ENCODE data around the gene ZNF880. TPM values are rescaled to one million over a fixed set of nuclear protein-coding genes. Genes with fewer than 3 reads are reported as not detected.

The ZNF880 gene
- total and polyA plus RNA-seq, 9 of the 15 experiments (the other 6 are each of a cell fraction or from before 2014, with no cell fraction given), result 0.15 to 1.9 (median 0.64) TPM; not detected in 1

- H3K4me2 ChIP-seq (ENCODE audit: insufficient read depth, low read length), result no peak within 1 kb of the TSS
- DNase-seq (ENCODE audit: extremely low read depth in 1 of 4, low spot score in 3 of 4) (no peak), FAIRE-seq (no peak), ATAC-seq (no peak)
- POLR2A ChIA-PET, result no interaction called here
- no peaks in the 10 kb centered on the region for H3K9me1 ChIP-seq (ENCODE audit: control insufficient read depth, insufficient read depth, low read length)
- peaks cover 0 to 7% of the 10 kb centered on the region in 2 experiments; a peak in 2 of 5 replicates for H3K4me1 ChIP-seq (replicated peaks in 1 of 2; ENCODE audit: control insufficient read depth in 2 of 2, insufficient read depth in 2 of 2, low read length in 2 of 2)
- TF ChIP-seq HMG20A (CRISPR knock-in tag; conservative IDR thresholded peaks at IDR 0.05) (no peak), ZNF584 (CRISPR knock-in tag; IDR thresholded peaks at IDR 0.05; ENCODE audit: low read depth) (no peak), FOXJ2 (tag; IDR thresholded peaks at IDR 0.05) (no peak), HNRNPL (IDR thresholded peaks at IDR 0.05; ENCODE audit: low read depth, low read length) (no peak), ZNF507 (tag; conservative IDR thresholded peaks at IDR 0.05) (no peak), SRSF1 (IDR thresholded peaks at IDR 0.05; ENCODE audit: low read depth, low read length) (no peak), CHD4 (IDR thresholded peaks at IDR 0.05; ENCODE audit: insufficient read depth, insufficient replicate concordance, low read depth, low read length, poor library complexity, severe bottlenecking) (no peak), ELF4 (CRISPR knock-in tag; IDR thresholded peaks at IDR 0.05) (no peak)
- no peaks in the 10 kb centered on the region for H3K36me3 ChIP-seq (ENCODE audit: control insufficient read depth, insufficient read depth, low read length)
- BruUV-seq (replicated peaks), result no TSS peak
- no peak within 1 kb of the TSS for H3K9ac ChIP-seq (ENCODE audit: insufficient read depth in 1 of 2, low read depth in 2 of 2, low read length in 2 of 2)
- H3K4me3 ChIP-seq, result no peak within 1 kb of the TSS
- in situ Hi-C loops (cut with MboI), result no loop called here
- WGBS (ENCODE audit: insufficient coverage, low coverage, missing lambda C conversion rate), result 18% methylated on average over 42 of the region's 55 CpGs
- intact Hi-C loops (cut with micrococcal nuclease), result no loop called here
- H3K27ac ChIP-seq (ENCODE audit: extremely low read depth, low read depth, low read length), result no peak within 1 kb of the TSS
- H2AFZ ChIP-seq (ENCODE audit: low read depth, low read length), result no peak within 1 kb of the TSS
- no peaks in the 10 kb centered on the region for H3K79me2 ChIP-seq (ENCODE audit: control insufficient read depth, insufficient read depth, low read length)
- CTCF ChIA-PET (ENCODE audit: low intra/inter-chr PET ratio), result no interaction called here
- H3K27me3 ChIP-seq (ENCODE audit: control insufficient read depth in 2 of 2, insufficient read depth in 2 of 2, low read length in 2 of 2), result no peaks in the 10 kb centered on the region
- H4K20me1 ChIP-seq (replicated peaks; ENCODE audit: control insufficient read depth, insufficient read depth, low read length), result no peaks in the 10 kb centered on the region
- 0 out of 2 replicates have a peak, but pooled peaks cover 1% of the 10 kb centered on the region for H3K9me3 ChIP-seq (replicated peaks; ENCODE audit: control insufficient read depth, insufficient read depth, low read depth, low read length)
Observed at GRCh38 chr19:52336117-52336790, 33.5 kb upstream of the ZNF880 start, which contains the start of gene ZNF610. Gene ZNF610 (plus strand): TSS chr19:52336243. CDS start chr19:52349173, 12,930 bp downstream.
